Neural cell (in vitro differentiated cells): ENCODE data around the gene ADAMTS4.

Experiments
- EP300 ChIP-seq: fragments of 450-650 bp; conservative IDR thresholded peaks from 2 replicates; pipeline ENCODE4 v1.6.1; 2014; ENCODE audit warnings: antibody characterized with exemption, mild to moderate bottlenecking, moderate library complexity; ENCODE audit not compliant: poor library complexity, severe bottlenecking
- EZH2 ChIP-seq: fragments of 200-600, 300-800 bp; shearing (Covaris generic), sonication (generic); IDR thresholded peaks from 2 replicates; pipeline ENCODE4 v1.6.1; 2014; ENCODE audit warnings: antibody characterized with exemption, low read length, borderline replicate concordance, mild to moderate bottlenecking; ENCODE audit not compliant: insufficient read depth, poor library complexity, severe bottlenecking
- MXI1 ChIP-seq: fragments of 450-650 bp; conservative IDR thresholded peaks from 2 replicates; pipeline ENCODE4 v1.6.1; 2014; ENCODE audit warnings: antibody characterized with exemption, mild to moderate bottlenecking; ENCODE audit not compliant: poor library complexity, severe bottlenecking
- POLR2AphosphoS5 ChIP-seq: IDR thresholded peaks from 2 replicates; pipeline ENCODE4 v1.6.1; 2012
- RAD21 ChIP-seq: fragments of 450-650 bp; conservative IDR thresholded peaks from 2 replicates; pipeline ENCODE4 v1.6.1; 2014; ENCODE audit warnings: antibody characterized with exemption, mild to moderate bottlenecking, moderate library complexity
- SMC3 ChIP-seq: fragments of 450-650 bp; conservative IDR thresholded peaks from 2 replicates; pipeline ENCODE4 v1.6.1; 2014; ENCODE audit warnings: antibody characterized with exemption, mild to moderate bottlenecking, moderate library complexity; ENCODE audit not compliant: poor library complexity
- TAF1 ChIP-seq: IDR thresholded peaks from 2 replicates; pipeline ENCODE4 v1.6.1; 2012; ENCODE audit warnings: low read depth
- TF ChIP-seq, protein P1 (sequence below): fragments of 450-650 bp; IDR thresholded peaks from 2 replicates; pipeline ENCODE4 v1.5.1; 2014; ENCODE audit warnings: antibody characterized with exemption, mild to moderate bottlenecking, moderate library complexity; ENCODE audit not compliant: poor library complexity, severe bottlenecking
- TF ChIP-seq, protein P2 (sequence below): IDR thresholded peaks from 2 replicates; pipeline ENCODE4 v1.6.1; 2012; ENCODE audit warnings: borderline replicate concordance

DNA sequence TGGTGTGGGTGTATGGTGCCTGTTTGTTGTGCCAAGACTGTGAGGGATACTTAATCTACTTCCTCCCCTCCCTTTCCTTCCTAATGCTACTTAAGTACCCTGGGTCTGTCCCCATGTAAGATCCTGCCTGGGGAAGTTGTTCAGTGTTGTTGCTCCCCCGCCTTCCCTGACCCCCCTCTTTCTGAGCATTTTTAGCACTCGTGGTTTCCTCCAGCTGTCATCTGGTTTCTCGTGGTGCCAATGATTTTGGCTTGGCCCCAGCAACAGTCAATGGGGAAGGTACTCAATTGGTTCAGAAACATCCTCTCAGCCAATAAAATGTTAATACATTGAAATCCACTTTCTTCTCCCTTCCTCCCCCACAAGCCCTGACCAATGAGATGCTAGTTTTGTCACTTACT lies 13.6 kb downstream of the ADAMTS4 start:
- TF ChIP-seq, protein P1, sequence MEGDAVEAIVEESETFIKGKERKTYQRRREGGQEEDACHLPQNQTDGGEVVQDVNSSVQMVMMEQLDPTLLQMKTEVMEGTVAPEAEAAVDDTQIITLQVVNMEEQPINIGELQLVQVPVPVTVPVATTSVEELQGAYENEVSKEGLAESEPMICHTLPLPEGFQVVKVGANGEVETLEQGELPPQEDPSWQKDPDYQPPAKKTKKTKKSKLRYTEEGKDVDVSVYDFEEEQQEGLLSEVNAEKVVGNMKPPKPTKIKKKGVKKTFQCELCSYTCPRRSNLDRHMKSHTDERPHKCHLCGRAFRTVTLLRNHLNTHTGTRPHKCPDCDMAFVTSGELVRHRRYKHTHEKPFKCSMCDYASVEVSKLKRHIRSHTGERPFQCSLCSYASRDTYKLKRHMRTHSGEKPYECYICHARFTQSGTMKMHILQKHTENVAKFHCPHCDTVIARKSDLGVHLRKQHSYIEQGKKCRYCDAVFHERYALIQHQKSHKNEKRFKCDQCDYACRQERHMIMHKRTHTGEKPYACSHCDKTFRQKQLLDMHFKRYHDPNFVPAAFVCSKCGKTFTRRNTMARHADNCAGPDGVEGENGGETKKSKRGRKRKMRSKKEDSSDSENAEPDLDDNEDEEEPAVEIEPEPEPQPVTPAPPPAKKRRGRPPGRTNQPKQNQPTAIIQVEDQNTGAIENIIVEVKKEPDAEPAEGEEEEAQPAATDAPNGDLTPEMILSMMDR, result no peak
- TF ChIP-seq TAF1 (no peak), POLR2AphosphoS5 (no peak), EZH2 (no peak), SMC3 (no peak), MXI1 (no peak), RAD21 (no peak), EP300 (no peak)
- TF ChIP-seq, protein P2, sequence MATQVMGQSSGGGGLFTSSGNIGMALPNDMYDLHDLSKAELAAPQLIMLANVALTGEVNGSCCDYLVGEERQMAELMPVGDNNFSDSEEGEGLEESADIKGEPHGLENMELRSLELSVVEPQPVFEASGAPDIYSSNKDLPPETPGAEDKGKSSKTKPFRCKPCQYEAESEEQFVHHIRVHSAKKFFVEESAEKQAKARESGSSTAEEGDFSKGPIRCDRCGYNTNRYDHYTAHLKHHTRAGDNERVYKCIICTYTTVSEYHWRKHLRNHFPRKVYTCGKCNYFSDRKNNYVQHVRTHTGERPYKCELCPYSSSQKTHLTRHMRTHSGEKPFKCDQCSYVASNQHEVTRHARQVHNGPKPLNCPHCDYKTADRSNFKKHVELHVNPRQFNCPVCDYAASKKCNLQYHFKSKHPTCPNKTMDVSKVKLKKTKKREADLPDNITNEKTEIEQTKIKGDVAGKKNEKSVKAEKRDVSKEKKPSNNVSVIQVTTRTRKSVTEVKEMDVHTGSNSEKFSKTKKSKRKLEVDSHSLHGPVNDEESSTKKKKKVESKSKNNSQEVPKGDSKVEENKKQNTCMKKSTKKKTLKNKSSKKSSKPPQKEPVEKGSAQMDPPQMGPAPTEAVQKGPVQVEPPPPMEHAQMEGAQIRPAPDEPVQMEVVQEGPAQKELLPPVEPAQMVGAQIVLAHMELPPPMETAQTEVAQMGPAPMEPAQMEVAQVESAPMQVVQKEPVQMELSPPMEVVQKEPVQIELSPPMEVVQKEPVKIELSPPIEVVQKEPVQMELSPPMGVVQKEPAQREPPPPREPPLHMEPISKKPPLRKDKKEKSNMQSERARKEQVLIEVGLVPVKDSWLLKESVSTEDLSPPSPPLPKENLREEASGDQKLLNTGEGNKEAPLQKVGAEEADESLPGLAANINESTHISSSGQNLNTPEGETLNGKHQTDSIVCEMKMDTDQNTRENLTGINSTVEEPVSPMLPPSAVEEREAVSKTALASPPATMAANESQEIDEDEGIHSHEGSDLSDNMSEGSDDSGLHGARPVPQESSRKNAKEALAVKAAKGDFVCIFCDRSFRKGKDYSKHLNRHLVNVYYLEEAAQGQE, result no peak
